Activated T-cell treated with anti-CD3 and anti-CD28 coated beads, Interleukin-2, amount 50 U/mL, for 72 hours (primary cell): ENCODE measurements around the gene LRRC37B. TPM values are rescaled to one million over a fixed set of nuclear protein-coding genes. Genes with fewer than 3 reads are reported as not detected.
A peak's percentile ranks its signal among the peaks of the same experiment; 100 is the strongest.
"Not testable (repeated sequence)": the region's sequence is repeated elsewhere in the genome, so short reads cannot be mapped to it uniquely, and the experiment has no call there.

Experiments used
- ATAC-seq, 2 donors: fragments of 150-1000 bp; cut with Tn5 transposase; replicated peaks in 1 of 2; 2 replicates each; pipeline ENCODE4 v1.10.0; 2021; ENCODE audit warnings: moderate library complexity in 2 of 2, mild to moderate bottlenecking in 1 of 2
- DNase-seq, 2 donors: peaks; one replicate each; pipeline ENCODE4 v3.0.0; 2021 to 2022; ENCODE audit warnings: mixed read lengths in 1 of 2
- H3K27ac Mint-ChIP-seq: one replicate; pipeline ENCODE4 v1.8.0; 2022; ENCODE audit warnings: mild to moderate bottlenecking, moderate library complexity, mixed read lengths
- H3K27me3 Mint-ChIP-seq: one replicate; pipeline ENCODE4 v1.8.0; 2022; ENCODE audit warnings: low read depth, mixed read lengths
- H3K36me3 Mint-ChIP-seq, 2 donors: one replicate each; pipeline ENCODE4 v1.8.0; 2022; ENCODE audit warnings: mixed read lengths in 2 of 2, mild to moderate bottlenecking in 1 of 2; ENCODE audit not compliant: insufficient read depth in 2 of 2
- H3K4me1 Mint-ChIP-seq: one replicate; pipeline ENCODE4 v1.8.0; 2022; ENCODE audit warnings: low read depth, mixed read lengths
- H3K4me3 Mint-ChIP-seq, 2 donors: one replicate each; pipeline ENCODE4 v1.8.0; 2022; ENCODE audit warnings: mild to moderate bottlenecking in 2 of 2, mixed read lengths in 2 of 2, moderate library complexity in 2 of 2
- H3K9me3 Mint-ChIP-seq, 2 donors: one replicate each; pipeline ENCODE4 v1.8.0; 2022; ENCODE audit warnings: mixed read lengths in 2 of 2
- total RNA-seq, 2 donors: library from RNA; stranded (reverse); gene quantifications; one replicate each; pipeline ENCODE4 v1.2.3, GENCODE V29; 2022

LRRC37B gene
- total RNA-seq, 2 donors from 2014 or later, result 41.8 to 48.6 TPM

DNA sequence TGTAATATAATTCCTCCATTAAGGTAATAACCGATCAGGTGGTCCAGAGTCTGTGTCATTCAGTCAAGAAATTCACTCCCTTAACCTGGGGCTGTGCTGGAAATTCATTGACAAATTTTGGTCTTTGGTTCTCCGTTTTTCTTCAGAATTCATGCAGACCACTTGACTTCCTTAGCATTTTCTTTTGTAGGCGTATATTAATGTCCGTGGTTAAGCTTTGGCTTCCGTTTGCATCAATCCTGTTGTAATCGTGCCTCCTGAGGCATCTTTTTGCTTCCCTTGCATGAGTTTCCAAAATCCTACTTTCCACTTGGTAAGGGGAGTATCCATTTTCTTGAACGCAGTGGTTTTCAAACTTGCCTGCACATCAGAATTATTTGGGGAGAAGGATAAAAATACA is 9.0 kb downstream of the LRRC37B start:
- Mint-ChIP-seq H3K27me3 (no peaks in the 10 kb centered on the region), H3K9me3 (no peaks in the 10 kb centered on the region), H3K36me3 (peaks cover 0 to 8% of the 10 kb centered on the region in 2 donors), H3K4me1 (peaks cover 42% of the 10 kb centered on the region), H3K4me3 (peak overlapping the region; percentile 2 to 51), H3K27ac (peak overlapping the region; percentile 75)
- DNase-seq, result no peak
- ATAC-seq, result no peak

DNA sequence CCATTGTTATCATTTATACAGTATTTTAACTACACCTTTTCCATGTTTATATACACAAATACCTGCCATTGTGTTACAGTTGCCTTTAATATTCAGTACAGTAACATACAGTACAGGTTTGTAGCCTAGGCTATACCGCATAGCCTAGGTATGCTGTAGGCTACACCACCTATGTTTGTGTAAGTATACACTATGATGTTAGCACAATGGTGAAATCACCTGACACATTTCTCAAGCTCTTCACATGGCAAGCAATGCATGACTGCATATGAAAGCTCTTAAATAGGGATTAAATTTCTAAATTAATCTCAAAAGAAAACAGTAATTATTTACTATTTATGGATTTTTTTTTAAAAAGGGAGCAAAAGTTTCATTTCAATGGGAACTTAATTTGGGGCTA is 12.0 kb downstream of the LRRC37B start:
- no peaks in the 10 kb centered on the region for H3K9me3 Mint-ChIP-seq
- ATAC-seq, result no peak
- DNase-seq, result no peak
- no peaks in the 10 kb centered on the region for H3K27me3 Mint-ChIP-seq
- no peak overlapping the region for H3K27ac Mint-ChIP-seq
- H3K4me1 Mint-ChIP-seq, result peaks cover 28% of the 10 kb centered on the region
- no peak overlapping the region for H3K4me3 Mint-ChIP-seq
- H3K36me3 Mint-ChIP-seq, result peaks cover 0 to 5% of the 10 kb centered on the region in 2 donors

DNA sequence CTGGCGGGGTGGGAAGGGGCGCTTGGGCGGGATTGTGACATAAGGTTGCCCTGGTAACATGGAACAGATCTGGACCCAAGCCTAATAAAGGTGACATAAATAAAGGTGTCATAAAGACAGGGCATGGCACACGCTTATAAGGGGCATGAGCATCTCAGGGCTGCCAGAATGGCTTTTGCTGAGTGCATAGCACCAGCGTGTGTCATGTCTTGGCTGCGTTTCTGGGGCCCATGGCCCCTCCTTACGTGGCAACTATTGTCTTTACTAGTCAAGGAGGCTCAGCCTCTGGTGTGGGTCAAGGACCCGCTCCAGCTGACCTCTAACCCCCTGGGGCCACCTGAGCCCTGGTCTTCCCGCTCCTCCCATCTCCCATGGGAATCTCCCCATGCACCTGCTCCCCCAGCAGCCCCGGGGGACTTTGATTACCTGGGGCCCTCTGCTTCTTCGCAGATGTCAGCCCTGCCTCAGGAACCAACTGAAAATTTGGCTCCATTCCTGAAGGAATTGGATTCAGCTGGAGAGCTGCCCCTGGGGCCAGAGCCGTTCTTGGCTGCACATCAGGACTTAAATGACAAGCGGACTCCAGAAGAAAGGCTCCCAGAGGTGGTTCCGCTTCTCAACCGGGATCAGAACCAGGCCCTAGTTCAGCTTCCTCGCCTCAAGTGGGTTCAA is 13.9 kb downstream of the LRRC37B start:
- ATAC-seq (no peak), DNase-seq (no peak)
- no peak overlapping the region for H3K27ac Mint-ChIP-seq
- H3K27me3 Mint-ChIP-seq, result no peaks in the 10 kb centered on the region
- no peak overlapping the region for H3K4me3 Mint-ChIP-seq
- no peaks in the 10 kb centered on the region for H3K9me3 Mint-ChIP-seq
- H3K4me1 Mint-ChIP-seq, result peaks cover 21% of the 10 kb centered on the region
- peaks cover 0 to 5% of the 10 kb centered on the region in 2 donors for H3K36me3 Mint-ChIP-seq

DNA sequence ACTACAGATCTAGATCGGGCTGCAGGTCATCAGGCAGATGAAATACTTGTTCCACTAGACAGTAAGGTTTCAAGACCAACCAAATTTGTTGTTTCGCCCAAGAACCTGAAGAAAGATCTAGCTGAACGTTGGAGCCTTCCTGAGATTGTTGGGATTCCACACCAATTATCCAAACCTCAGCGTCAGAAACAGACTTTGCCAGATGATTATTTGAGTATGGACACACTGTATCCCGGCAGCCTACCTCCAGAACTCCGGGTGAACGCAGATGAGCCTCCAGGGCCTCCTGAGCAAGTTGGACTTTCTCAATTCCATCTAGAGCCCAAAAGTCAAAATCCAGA is 14.4 kb downstream of the LRRC37B start:
- Mint-ChIP-seq H3K27me3 (no peaks in the 10 kb centered on the region), H3K4me3 (no peak overlapping the region), H3K36me3 (peaks cover 0 to 3% of the 10 kb centered on the region in 2 donors), H3K27ac (no peak overlapping the region), H3K9me3 (no peaks in the 10 kb centered on the region), H3K4me1 (peaks cover 16% of the 10 kb centered on the region)
- no peak for DNase-seq
- ATAC-seq, result no peak

DNA sequence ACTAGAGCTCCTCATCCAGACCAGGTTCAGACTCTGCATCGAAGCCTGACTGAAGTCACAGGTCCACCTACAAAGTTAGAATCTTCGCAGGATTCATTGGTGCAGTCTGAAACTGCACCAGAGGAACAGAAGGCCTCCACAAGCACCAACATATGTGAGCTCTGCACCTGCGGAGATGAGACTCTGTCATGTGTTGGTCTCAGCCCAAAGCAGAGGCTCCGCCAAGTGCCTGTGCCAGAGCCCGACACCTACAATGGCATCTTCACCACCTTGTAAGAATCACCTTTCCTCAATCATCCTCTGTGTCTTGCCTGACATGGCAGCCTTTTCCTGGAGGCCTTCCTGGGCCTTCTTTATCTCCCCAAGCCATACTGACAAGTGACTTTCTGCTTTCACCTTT is 15.4 kb downstream of the LRRC37B start:
- not testable (repeated sequence) for H3K36me3 Mint-ChIP-seq, H3K9me3 Mint-ChIP-seq, H3K27ac Mint-ChIP-seq

DNA sequence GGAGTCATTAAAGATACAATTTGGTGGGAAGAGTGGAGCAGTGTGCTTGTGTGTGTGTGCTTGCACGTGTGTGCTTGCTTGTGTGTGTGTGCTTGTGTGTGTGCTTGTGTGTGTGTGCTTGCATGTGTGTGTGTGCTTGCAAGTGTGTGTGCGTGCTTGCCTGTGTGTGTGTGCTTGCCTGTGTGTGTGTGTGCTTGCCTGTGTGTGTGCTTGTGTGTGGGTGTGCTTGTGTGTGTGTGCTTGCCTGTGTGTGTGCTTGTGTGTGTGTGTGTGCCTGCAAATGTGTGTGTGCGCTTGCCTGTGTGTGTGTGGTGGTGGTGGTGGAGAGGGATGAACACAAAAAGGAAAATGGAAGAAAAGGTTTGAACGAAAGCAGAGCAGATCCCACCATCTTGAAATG is 20.1 kb downstream of the LRRC37B start:
- H3K4me3 Mint-ChIP-seq, H3K27me3 Mint-ChIP-seq, DNase-seq, ATAC-seq, H3K9me3 Mint-ChIP-seq, H3K4me1 Mint-ChIP-seq, H3K27ac Mint-ChIP-seq, H3K36me3 Mint-ChIP-seq: not testable (repeated sequence)

More for the DNA sequence above, 15.4 kb downstream of the LRRC37B start:
- not testable (repeated sequence) for H3K4me3 Mint-ChIP-seq, DNase-seq, H3K4me1 Mint-ChIP-seq, H3K27me3 Mint-ChIP-seq, ATAC-seq

DNA sequence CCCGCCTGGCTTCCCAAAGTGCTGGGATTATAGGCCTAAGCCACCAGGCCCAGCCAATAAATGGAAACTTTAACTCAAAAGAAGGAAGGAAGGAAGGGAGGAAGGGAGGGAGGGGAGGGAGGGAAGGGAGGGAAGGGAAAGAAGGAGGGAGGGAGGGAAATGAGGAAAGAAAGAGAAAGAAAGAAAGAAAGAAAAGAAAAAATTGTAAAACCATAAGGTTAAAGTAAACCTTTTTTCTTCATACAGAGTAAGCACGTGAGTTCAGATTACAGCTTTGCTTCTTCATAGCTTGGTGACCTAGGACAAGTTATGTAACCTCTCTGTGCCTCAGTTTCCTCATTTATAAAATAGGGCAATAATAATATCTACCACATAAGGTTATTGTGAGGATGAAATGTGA is 26.0 kb downstream of the LRRC37B start:
- H3K36me3 Mint-ChIP-seq, result peaks cover 0 to 1% of the 10 kb centered on the region in 2 donors
- no peak overlapping the region for H3K27ac Mint-ChIP-seq
- no peak for ATAC-seq
- H3K9me3 Mint-ChIP-seq, result no peaks in the 10 kb centered on the region
- no peak overlapping the region for H3K4me3 Mint-ChIP-seq
- no peaks in the 10 kb centered on the region for H3K27me3 Mint-ChIP-seq
- no peaks in the 10 kb centered on the region for H3K4me1 Mint-ChIP-seq
- DNase-seq, result no peak

DNA sequence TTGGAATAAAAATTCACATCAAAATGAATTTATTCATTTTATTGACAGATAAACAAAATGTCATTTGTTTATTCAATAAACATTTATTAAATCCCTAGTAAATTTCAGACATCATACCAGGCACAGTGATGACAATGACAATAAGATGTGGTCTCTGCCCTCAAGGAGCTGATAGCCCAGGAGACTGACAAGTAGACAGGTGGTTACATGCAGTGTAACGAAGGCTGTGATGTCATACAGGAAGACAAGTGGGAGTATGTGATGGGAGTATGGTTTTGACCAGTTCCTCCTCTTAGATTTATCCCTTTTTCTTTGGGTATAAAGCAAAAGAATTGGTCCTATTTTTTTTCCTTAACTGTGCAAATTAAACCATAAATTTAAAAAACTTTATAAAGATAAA is 26.6 kb downstream of the LRRC37B start:
- not testable (repeated sequence) for H3K27ac Mint-ChIP-seq, H3K4me1 Mint-ChIP-seq, H3K9me3 Mint-ChIP-seq, H3K27me3 Mint-ChIP-seq, H3K36me3 Mint-ChIP-seq, ATAC-seq, DNase-seq, H3K4me3 Mint-ChIP-seq

DNA sequence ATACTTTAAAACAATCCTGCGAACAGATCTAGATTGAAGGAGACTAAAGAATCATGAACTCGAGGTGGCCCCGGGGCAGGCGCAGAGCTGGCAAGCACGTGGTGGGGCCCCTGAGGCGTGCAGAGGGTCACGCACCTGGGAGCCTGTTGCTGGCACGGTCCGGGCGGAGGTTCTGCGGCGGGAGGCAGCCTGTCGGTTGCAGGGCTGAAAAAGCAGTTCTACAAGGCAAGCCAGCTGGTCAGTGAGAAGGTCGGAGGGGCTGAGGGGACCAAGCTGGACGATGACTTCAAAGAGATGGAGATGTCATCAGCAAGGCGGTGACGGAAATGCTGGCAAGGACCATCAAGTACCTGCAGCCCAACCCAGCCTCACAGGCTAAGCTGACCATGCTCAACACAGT is 33.1 kb downstream of the LRRC37B start:
- DNase-seq, ATAC-seq, H3K27ac Mint-ChIP-seq, H3K4me1 Mint-ChIP-seq, H3K9me3 Mint-ChIP-seq, H3K27me3 Mint-ChIP-seq, H3K4me3 Mint-ChIP-seq, H3K36me3 Mint-ChIP-seq: not testable (repeated sequence)

DNA sequence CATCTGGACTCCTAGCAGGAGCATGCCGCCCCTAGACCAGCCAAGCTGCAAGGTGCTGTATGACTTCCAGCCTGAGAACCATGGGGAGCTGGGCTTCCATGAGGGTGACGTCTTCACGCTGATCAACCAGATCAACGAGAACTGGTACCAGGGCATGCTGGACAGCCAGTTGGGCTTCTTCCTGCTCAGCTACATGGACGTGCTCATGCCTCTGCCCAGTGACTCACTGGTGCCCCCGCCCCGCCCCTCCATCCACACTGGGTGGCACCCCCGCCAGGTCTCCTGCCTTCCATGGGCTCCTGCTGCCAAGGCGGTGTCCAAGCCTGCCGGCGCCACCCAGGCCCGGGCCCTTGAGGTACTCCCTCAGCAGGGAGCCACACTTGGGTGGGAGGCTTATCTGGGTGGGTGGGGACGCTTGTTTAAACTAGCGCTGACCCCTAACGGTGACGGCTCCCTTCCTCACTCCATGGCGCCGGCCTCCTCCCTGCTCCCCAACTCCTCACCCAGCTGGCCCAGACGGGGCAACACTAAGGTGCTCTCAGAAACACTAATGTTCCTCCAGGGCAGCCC is 34.2 kb downstream of the LRRC37B start:
- H3K4me3 Mint-ChIP-seq, H3K27me3 Mint-ChIP-seq, DNase-seq, H3K36me3 Mint-ChIP-seq, H3K4me1 Mint-ChIP-seq, H3K9me3 Mint-ChIP-seq, H3K27ac Mint-ChIP-seq, ATAC-seq: not testable (repeated sequence)

DNA sequence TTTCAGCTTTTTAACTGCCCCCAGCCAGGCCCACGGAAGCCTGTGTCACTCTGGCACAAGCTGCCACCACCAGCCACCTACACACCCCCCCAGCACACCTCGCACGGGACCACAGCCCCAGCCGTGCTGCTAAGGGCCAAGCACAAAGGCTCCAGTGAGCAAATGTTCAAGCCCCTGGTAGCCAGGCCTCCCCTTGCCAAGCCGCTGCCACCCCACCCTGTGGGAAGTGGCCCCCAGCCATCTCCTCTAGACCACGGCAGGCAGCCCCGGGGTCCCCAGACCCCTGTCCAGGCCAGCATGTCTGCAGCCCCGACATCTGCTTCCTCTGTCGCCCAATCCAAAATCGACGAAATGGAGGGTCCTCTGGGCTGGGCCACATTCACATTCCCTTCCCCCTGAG is 35.1 kb downstream of the LRRC37B start:
- not testable (repeated sequence) for H3K9me3 Mint-ChIP-seq, H3K27me3 Mint-ChIP-seq, DNase-seq, H3K4me3 Mint-ChIP-seq, H3K27ac Mint-ChIP-seq, H3K36me3 Mint-ChIP-seq, ATAC-seq, H3K4me1 Mint-ChIP-seq

DNA sequence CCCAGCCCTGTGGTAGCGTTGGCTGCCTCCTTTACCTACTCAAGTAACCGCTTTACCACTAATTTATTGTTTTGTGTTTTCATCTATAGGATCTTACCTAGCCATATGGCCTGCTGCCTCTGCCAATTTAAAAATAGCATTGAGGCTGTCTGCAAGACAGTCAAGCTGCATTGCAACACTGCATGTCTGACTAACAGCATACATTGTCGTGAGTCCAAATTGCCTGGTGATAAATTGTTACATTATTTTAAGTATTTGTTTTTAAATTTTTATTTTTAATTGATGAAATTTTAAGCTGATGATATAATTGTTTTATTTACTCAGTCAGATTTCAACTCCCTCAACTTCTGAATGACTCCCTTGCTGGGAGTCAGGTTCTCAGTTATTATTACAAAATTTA is 38.4 kb downstream of the LRRC37B start:
- not testable (repeated sequence) for DNase-seq, H3K27ac Mint-ChIP-seq, ATAC-seq, H3K36me3 Mint-ChIP-seq, H3K4me1 Mint-ChIP-seq, H3K4me3 Mint-ChIP-seq, H3K9me3 Mint-ChIP-seq, H3K27me3 Mint-ChIP-seq

DNA sequence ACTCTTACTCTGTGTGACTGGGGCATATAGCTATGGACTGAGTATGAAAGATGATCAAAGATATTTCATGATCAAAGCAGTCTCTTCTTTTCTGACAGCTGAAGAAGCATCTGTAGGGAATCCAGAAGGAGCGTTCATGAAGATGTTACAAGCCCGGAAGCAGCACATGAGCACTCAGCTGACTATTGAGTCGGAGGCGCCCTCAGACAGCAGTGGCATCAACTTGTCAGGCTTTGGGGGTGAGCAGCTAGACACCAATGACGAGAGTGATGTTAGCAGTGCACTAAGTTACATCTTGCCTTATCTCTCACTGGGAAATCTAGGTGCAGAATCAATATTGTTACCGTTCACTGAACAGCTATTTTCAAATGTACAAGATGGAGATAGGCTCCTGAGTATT is 40.5 kb downstream of the LRRC37B start:
- not testable (repeated sequence) for H3K4me1 Mint-ChIP-seq, H3K9me3 Mint-ChIP-seq, H3K4me3 Mint-ChIP-seq, H3K36me3 Mint-ChIP-seq, DNase-seq, H3K27me3 Mint-ChIP-seq, ATAC-seq, H3K27ac Mint-ChIP-seq

DNA sequence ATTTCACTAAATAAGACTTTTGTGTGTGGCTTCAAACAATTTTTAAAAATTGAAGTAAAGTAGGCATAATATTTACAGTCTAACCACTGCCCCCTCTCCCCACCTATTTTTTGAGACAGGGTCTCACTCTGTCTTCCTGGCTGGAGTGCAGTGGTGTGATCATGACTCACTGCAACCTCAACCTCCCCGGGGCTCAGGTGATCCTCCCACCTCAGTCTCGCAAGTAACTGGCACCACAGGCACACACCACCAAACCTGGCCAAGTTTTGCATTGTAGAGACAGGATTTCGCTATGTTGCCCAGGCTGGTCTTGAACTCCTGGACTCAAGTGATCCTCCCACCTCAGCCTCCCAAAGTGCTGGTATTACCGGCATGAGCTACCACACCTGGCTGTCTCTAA is 47.8 kb downstream of the LRRC37B start:
- not testable (repeated sequence) for H3K27me3 Mint-ChIP-seq, DNase-seq, H3K4me1 Mint-ChIP-seq, H3K4me3 Mint-ChIP-seq, H3K36me3 Mint-ChIP-seq, ATAC-seq, H3K9me3 Mint-ChIP-seq
- peak overlapping the region; percentile 74 for H3K27ac Mint-ChIP-seq
